Measurements from ENCODE around the gene TMEM139. TPM values are rescaled to one million over a fixed set of nuclear protein-coding genes. Genes with fewer than 3 reads are reported as not detected.
A peak's percentile ranks its signal among the peaks of the same experiment; 100 is the strongest.

Gene TMEM139
- total RNA-seq: not detected in 2 replicates
- long read RNA-seq: 0 reads

DNA sequence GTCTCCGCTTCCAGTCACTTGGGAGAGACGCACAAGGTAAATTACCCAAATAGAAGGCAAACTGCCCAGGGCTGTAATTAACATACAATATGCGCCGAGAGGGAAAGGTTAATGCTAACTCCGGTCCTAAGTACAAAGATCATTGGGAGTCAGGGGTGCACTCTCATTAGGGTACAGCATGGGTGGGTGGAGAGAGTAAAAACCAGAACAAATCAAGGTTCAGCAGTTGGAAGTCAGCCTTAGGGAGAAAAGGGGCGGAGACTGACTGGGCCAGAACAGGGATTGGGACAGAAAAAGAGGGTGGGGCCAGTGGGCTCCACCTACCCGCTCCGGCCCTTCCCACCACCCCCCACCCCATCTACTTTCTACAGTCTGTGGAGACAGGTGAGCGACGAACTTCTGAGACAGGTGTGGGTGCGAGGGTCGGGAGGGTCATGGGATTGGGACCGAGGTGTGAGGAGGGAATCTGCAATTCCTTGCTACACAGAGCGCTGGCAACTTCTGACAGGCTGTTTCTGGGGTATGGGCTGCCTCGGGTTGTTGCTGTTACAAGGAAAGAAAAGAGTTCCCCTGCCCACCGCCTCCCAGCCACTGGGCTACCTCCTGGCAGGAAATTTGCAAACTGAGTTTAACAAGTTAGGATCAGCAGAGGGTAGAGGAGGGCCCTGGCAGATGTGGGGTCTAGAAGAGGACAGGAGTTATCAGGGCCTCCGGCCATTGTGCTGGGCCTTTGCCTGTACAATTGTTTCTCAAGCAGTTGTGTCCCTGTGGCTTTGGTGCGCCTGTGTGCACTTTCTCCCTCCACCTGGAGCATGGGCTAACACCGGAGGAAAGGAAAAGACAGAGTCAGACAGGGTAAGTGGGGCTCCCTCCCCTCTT, at the start of gene TMEM139:
Gene TMEM139 (plus strand): TSS at position 368 of the 879 bp plus-strand sequence. CDS start 1,000 bp downstream, outside the sequence.
- H3K36me3 Mint-ChIP-seq (ENCODE audit: unreplicated experiment): no peaks in the 10 kb centered on the region
- H3K4me1 Mint-ChIP-seq (ENCODE audit: unreplicated experiment): peaks cover 27% of the 10 kb centered on the region
- H3K4me3 Mint-ChIP-seq (ENCODE audit: unreplicated experiment): no peak within 1 kb of the TSS
- DNase-seq (ENCODE audit: extremely low spot score, unreplicated experiment): no peak
- no peaks in the 10 kb centered on the region for H3K27me3 Mint-ChIP-seq (ENCODE audit: unreplicated experiment)
- TF ChIP-seq, protein P1, sequence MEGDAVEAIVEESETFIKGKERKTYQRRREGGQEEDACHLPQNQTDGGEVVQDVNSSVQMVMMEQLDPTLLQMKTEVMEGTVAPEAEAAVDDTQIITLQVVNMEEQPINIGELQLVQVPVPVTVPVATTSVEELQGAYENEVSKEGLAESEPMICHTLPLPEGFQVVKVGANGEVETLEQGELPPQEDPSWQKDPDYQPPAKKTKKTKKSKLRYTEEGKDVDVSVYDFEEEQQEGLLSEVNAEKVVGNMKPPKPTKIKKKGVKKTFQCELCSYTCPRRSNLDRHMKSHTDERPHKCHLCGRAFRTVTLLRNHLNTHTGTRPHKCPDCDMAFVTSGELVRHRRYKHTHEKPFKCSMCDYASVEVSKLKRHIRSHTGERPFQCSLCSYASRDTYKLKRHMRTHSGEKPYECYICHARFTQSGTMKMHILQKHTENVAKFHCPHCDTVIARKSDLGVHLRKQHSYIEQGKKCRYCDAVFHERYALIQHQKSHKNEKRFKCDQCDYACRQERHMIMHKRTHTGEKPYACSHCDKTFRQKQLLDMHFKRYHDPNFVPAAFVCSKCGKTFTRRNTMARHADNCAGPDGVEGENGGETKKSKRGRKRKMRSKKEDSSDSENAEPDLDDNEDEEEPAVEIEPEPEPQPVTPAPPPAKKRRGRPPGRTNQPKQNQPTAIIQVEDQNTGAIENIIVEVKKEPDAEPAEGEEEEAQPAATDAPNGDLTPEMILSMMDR (IDR thresholded peaks at IDR 0.05): no peak
- H3K27ac Mint-ChIP-seq (ENCODE audit: unreplicated experiment): no peak within 1 kb of the TSS
- no peaks in the 10 kb centered on the region for H3K9me3 Mint-ChIP-seq (ENCODE audit: unreplicated experiment)

DNA sequence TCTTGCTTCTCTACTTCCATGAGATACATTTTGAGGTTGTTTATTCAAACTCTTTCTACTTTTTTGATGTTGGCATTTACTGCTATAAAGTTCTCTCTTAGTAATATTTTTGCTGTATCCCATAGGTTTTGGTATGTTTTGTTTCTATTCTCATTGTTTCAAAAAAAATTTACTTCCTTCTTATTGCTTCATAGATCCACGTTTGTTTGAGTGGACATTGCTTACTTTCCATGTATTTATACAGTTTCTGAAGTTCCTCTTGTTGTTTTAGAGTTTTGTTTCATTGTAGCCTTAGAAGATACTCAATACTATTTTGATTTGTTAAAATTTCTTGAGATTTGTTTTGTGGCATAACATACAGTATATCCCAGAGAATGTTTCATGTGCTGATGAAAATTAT, 49.2 kb upstream of the TMEM139 start:
- peaks cover 34% of the 10 kb centered on the region for H3K9me3 Mint-ChIP-seq (ENCODE audit: unreplicated experiment)
- DNase-seq (ENCODE audit: extremely low spot score, unreplicated experiment): no peak
- H3K4me3 Mint-ChIP-seq (ENCODE audit: unreplicated experiment): peak overlapping the region; percentile 2
- H3K4me1 Mint-ChIP-seq (ENCODE audit: unreplicated experiment): peaks cover 36% of the 10 kb centered on the region
- H3K27ac Mint-ChIP-seq (ENCODE audit: unreplicated experiment): peak overlapping the region; percentile 65
- H3K27me3 Mint-ChIP-seq (ENCODE audit: unreplicated experiment): no peaks in the 10 kb centered on the region
- H3K36me3 Mint-ChIP-seq (ENCODE audit: unreplicated experiment): peaks cover 11% of the 10 kb centered on the region
- TF ChIP-seq, protein P1 (IDR thresholded peaks at IDR 0.05): no peak

DNA sequence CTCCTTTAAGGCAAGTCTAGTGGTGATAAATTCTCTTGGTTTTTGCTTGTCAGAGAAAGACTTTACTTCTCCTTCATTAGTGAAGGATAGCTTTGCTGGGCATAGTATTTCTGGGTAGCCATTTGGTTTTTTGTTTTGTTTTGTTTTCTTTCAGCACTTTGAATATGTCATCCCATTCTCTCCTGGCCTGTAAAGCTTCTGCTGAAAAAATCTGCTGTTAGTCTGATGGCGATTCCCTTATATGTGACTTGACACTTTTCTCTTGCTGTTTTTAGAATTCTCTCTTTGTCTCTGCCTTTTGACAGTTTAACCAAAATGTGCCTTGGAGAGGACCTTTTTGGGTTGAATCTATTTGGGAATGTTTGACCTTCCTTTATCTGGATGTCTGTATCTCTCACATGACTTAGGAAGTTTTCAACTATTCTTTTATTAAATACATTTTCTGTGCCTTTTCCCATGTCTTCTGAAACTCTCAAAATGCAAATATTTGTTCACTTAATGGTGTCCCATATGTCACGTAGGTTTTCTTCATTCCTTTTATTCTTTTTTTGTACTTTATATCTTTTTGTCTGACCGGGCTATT, 48.3 kb upstream of the TMEM139 start:
- Mint-ChIP-seq H3K4me3 (ENCODE audit: unreplicated experiment) (no peak overlapping the region), H3K36me3 (ENCODE audit: unreplicated experiment) (peaks cover 11% of the 10 kb centered on the region), H3K27me3 (ENCODE audit: unreplicated experiment) (no peaks in the 10 kb centered on the region), H3K27ac (ENCODE audit: unreplicated experiment) (peak overlapping the region; percentile 8), H3K9me3 (ENCODE audit: unreplicated experiment) (peaks cover 34% of the 10 kb centered on the region), H3K4me1 (ENCODE audit: unreplicated experiment) (peaks cover 46% of the 10 kb centered on the region)
- TF ChIP-seq, protein P1 (IDR thresholded peaks at IDR 0.05): no peak
- DNase-seq (ENCODE audit: extremely low spot score, unreplicated experiment): no peak

DNA sequence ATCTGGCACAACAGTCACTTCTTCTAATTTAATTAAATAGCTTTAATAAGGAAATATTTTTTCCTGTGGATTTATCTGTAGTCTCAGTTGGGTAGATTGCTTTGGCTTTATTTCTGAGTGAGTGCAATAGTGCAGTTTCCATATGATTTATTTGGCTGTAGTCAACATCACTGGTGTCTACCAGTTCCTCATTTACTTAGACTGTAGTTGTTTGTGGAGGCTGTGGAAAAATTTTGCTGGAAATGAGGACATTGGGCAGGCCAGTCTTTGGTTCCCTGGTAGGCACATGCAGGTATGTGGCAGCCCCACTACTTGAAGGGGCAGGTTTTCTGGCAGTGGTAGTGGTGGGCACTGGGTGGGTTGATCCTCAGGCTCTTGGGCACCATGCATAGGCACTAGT, 47.4 kb upstream of the TMEM139 start:
- Mint-ChIP-seq H3K27me3 (ENCODE audit: unreplicated experiment) (no peaks in the 10 kb centered on the region), H3K4me1 (ENCODE audit: unreplicated experiment) (peaks cover 47% of the 10 kb centered on the region), H3K36me3 (ENCODE audit: unreplicated experiment) (peaks cover 11% of the 10 kb centered on the region), H3K27ac (ENCODE audit: unreplicated experiment) (no peak overlapping the region), H3K9me3 (ENCODE audit: unreplicated experiment) (peaks cover 34% of the 10 kb centered on the region), H3K4me3 (ENCODE audit: unreplicated experiment) (no peak overlapping the region)
- TF ChIP-seq, protein P1 (IDR thresholded peaks at IDR 0.05): no peak
- no peak for DNase-seq (ENCODE audit: extremely low spot score, unreplicated experiment)
